NCI-H2029 treated with DMSO at 0.1 percent for 48 hours (cell line): ENCODE data around the gene RBCK1.
"Not testable (repeated sequence)": the region's sequence is repeated elsewhere in the genome, so short reads cannot be mapped to it uniquely, and the experiment has no call there.

ENCODE experiments used
- DNase-seq: peaks from one replicate; lab custom pipeline; 2025; lab: John Stamatoyannopoulos, UW

Gene RBCK1

GRCh38 chr20:407953-408842, at the start of gene RBCK1:
Gene RBCK1 (plus strand): TSS chr20:408299. CDS start chr20:408758, 459 bp downstream.
- DNase-seq: peak; percentile 46

GRCh38 chr20:358891-359555, 49.1 kb upstream of the RBCK1 start:
- no peak for DNase-seq

- DNase-seq: no peak
Observed at GRCh38 chr20:361561-361960, 46.5 kb upstream of the RBCK1 start.

GRCh38 chr20:362271-363254, 45.5 kb upstream of the RBCK1 start:
- peak; percentile 90 for DNase-seq

- DNase-seq: no peak
Observed at GRCh38 chr20:363319-364078, 44.6 kb upstream of the RBCK1 start.

- DNase-seq: no peak
Observed at GRCh38 chr20:364905-365794, 42.9 kb upstream of the RBCK1 start.

GRCh38 chr20:366041-366718, 41.9 kb upstream of the RBCK1 start:
- no peak for DNase-seq

GRCh38 chr20:366719-367485, 41.2 kb upstream of the RBCK1 start:
- DNase-seq: no peak

GRCh38 chr20:367486-367887, 40.6 kb upstream of the RBCK1 start:
- DNase-seq: no peak

- DNase-seq: no peak
Observed at GRCh38 chr20:368915-369314, 39.2 kb upstream of the RBCK1 start.

GRCh38 chr20:370151-370600, 37.9 kb upstream of the RBCK1 start:
- peak; percentile 81 for DNase-seq

GRCh38 chr20:370977-371754, 36.9 kb upstream of the RBCK1 start:
- DNase-seq: no peak

- DNase-seq: no peak
Observed at GRCh38 chr20:371755-372542, 36.1 kb upstream of the RBCK1 start.

GRCh38 chr20:372543-373082, 35.5 kb upstream of the RBCK1 start:
- not testable (repeated sequence) for DNase-seq

- DNase-seq: no peak
Observed at GRCh38 chr20:373171-373890, 34.8 kb upstream of the RBCK1 start.

GRCh38 chr20:375265-375889, 32.7 kb upstream of the RBCK1 start:
- DNase-seq: no peak
